NCI-H1436 (cell line): ENCODE measurements around the gene ESM1.

Experiments used
- DNase-seq: peaks from one replicate; lab custom pipeline; 2025; lab: John Stamatoyannopoulos, UW

ESM1 gene

DNA sequence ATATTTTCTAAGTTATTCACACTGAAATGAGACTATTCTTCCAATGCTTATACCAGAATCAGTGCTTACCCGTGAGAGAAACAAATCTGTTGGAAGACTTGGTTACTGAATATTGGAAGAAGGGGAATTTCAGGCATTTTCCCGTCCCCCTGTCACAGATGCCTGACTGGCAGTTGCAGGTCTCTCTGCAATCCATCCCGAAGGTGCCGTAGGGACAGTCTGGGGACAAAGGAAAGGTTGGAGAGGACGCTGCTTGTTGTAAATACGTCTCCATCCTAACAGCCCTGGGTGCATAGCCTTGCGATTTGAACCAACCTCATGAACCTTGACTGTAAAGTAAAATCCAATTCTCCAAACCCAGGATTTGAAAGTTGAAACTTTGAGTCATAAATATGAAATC, 3.5 kb downstream of the ESM1 start:
- no peak for DNase-seq

DNA sequence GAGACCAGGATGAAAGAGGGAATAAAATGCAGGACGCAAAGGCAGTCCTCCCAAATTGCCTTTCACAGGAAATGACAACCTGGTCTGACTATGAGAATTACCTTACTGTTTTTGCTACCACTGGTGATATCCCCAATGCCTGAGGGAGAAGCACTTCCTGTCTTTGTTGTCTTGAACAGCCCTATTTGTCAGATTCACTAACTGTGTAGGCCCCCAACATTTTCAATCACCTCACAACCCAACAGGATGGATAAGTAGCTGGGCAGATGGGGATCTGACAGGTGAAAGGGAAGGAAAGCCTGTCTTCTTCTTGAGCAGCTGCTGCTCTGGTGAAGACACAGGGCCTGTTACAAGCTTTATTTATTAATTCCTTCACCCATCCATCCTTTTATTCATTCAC, 9.7 kb downstream of the ESM1 start:
- no peak for DNase-seq

DNA sequence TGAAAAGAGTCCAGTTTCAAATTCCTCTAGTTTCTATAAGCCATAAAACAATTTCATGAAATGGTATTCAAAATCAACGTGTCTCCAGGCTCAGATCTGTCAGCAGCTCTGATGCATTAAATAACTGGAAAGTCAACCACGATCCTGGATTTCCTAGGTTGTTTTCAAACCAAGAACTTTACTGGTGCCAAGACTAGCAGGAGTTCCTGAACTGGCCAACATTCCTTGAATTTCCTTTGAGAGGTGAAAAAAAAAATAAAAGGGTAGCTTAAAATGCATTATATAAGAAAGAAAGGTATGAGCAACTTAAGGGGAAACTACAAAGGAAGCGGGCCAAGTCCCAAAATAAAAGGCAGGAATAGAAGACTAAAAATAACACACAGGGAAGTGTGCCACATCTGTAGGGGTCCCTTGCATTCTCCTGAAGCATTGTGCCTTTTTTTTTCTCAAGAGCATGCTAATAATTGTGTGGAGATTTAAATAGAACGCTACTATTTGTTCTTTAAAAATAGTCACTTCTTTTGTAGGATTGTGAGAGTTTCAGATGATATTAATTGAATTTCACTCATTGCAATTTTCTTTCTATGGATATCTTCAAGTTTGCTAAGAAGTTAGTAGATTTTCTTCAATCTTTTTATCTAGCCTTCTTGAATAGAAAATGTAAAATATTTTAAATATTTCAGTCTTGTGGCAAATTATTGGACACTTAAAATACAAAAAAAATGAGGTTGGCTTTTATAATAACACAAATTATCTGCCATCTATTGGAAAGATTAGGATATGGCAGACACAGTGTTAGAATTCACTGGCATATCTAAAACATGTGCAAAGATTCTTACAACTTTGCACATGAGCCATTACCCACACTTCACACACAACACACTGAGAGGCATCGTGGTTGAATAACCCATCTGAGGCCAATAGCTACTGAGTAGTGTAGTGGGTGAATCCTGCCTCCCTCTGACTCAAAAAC, 15.3 kb downstream of the ESM1 start:
- DNase-seq: no peak

DNA sequence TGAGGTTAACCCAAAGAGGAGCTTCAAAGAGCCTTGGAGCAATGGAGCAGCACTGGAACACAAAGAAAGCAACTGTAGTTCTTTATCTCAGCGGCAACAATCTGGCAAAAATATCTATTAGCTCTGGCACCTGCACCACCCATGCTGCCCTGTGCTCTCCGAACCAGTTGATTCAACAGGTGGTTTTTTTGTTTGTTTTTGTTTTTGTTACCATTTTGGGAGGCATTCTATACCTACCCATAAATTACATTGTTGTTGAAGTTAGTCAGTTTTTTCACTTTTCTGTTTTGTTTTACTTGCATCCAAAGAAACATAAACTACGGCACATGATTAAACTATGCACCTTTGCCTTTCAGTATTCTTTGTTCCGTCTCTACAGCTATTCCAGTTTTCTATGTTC, 16.2 kb downstream of the ESM1 start:
- DNase-seq: no peak

DNA sequence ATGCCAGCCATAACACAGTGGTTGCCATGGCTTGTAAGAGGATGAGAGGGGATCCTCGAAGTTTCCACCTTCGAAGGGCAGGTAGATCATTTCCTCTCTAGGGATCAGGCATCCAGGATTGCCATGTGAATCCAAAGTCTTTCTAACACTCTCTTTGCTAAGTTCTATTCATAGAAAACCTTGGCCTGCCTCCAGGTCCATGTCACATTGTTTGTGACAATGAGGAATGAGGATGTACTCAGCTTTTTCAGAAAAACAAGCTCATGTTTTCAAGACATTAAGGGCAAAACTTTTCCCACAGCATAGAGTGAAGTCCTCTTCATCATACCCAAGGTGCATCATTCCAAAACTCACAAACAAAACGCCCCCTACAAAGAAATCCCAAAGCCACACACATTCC, 19.6 kb downstream of the ESM1 start:
- DNase-seq: no peak

DNA sequence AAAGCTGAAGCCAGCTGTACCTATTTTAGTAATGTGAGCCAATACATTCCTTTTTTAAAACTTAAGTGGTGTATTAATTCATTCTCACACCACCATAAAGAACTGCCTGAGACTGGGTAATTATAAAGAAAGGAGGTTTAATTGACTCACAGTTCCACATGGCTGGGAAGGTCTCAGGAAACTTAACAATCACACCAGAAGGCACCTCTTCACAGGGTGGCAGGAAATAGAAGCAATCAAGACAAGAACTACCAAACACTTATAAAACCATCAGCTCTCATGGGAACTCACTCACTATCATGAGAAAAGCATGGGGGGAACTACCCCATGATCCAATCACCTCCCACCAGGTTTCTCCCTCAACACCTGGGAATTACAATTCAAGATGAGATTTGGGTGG, 21.0 kb downstream of the ESM1 start:
- no peak for DNase-seq

DNA sequence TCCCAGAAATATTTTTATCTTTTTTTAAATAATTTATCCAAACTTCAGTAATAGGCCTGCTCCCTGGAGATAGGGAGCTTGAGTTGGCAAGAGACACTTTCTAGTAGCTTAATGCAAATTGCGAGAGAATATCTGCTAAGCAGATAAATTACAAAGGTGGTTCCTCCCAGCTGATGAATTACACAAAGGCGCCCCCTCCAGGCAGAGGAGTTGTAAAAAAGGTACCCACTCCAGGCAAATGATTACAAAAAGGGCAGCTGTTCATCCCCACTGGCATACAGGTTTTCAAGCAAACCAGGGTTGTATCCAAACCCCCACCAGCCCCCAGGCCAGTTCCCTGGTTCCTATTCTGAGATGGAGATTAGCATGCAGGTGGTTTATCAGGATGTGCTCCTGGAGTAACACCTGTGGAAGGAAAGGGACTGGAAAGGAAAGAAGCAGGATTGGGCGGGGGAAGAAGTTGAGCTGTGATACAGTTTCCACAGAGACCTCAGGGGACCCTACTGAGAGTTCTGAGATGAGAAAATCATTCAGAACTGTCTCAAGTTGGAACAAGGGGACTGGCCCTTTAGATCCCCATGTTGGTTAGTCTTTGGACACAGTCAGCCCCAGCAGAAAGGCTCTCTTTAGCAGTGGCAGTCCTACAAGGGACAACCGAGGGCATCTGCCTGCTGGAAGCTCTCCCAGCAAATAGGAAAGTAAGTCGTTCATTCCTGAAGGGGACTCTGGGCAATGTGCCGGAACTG, 25.5 kb downstream of the ESM1 start:
- DNase-seq: no peak

DNA sequence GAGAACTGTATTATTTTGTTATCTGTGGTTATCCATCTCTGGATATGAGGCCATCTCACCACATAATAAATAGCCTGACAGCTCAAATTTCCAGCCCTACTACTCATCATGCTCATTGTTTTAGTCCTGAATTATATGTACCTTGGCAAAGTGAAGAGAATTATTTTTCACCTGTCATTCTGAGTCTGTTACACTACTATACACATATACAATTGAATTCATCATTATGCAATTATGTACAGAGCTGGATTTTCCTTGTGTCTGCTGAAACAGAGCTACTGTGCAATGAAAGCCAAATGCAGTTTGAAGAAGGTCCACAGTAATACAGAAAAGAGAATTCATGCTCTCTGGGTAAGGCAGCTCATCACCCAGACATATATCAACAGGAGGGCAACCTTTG, 28.5 kb downstream of the ESM1 start:
- DNase-seq: no peak

DNA sequence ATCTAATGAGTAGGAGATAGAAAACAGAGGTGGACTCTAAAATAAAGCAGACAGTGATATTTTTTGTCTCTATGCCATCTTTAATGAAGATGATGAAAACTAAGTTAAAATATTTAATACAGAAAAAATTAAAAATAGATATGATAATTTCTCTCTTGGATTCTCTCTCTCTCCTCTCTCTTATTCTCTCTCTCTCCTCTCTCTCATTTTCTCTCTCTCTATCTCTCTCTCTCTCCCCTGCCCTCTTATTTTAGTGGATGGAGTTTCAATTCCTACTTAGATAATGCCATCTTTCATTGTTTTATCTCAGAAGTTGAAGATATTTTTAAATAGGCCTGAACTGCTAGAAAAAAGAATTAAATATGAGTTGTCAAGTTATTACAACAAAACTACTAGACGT, 38.2 kb downstream of the ESM1 start:
- no peak for DNase-seq

DNA sequence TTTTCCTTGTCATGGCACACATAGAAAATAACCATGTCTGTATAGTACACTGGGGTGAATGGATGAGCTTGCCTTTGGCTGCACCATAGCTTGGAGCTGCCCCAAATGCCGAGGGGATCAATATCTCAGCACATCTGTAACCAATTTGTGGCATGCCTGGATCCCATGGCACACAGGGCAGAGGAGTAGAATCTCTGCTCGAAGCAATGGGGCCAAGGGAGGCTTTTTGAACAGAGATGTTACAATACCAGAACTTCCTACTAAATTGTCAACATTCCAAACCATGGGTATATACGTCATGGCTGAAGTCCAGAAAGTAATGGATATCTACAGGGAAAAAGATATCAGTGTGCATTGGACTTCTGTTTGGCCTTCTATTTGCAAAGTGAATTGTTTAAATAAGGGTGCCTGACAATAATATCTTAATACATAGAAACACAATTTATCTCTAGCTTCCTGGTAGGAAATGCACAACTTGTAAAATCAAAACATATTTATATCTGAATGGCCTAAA, 39.0 kb downstream of the ESM1 start:
- DNase-seq: no peak

DNA sequence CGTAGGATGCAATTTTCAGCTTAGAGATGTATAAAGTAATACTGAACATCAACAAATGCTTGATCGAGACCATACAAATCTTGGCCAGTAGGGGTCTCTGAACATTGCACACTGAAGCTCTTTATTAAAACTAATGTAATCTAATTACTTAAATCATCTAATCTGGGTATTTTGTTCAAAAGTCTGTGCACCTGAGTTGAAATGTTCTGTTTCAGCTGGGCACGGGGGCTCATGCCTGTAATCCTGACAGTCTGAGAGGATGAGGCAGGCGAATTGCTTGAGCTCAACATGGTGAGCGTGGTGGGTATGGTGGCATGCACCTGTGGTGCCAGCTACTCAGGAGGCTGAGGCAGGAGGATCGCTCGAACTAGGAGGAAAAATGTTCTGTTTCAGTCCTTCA, 41.0 kb downstream of the ESM1 start:
- DNase-seq: no peak

DNA sequence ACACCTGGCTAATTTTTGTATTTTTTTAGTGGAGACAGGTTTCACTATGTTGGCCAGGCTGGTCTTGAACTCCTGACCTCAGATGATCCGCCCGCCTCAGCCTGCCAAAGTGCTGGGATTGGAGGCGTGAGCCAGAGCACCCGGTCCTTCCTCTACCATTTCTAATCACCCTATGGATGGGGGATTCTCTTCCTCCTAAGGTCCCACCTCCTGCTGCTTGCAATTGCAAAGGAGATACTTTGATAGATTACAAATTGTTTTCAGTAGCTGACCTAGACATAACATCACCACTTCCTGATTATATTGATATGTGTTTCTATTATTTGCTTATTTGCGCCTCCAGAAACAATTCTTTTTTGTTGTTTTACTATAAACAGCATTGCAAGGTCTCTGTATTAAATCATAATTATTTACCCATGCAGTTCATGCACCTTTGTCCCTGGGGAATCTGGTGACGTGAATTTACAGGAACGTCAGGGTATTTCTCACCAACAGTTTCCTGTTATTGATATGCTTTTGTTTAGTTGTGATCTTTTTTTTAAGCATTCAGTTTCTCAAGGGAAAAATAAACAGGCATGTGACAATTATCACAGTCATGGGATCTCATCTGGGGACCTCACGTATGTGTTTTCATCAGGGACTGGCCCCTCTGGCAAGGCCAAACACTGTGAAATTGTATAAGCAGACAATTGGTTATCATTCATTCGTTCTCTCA, 43.2 kb downstream of the ESM1 start:
- DNase-seq: no peak

DNA sequence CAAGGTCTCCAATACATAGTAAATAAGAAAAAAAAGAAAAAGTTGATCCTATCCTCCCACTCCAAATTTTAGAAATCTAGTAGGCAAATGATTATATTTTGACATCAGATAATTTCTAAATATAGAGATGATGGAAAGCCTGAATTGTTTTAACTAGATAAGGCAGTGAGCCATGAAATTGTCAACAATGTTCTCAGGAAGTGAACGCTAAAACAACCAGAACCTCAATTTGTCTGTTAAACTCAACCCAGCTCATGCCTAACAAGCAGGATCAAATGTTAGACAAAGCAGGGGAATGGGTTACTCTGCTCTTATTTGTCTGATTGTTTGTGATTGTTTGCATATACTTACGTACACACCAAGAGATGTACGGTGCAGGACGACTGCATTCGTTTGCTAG, 49.2 kb downstream of the ESM1 start:
- DNase-seq: no peak

DNA sequence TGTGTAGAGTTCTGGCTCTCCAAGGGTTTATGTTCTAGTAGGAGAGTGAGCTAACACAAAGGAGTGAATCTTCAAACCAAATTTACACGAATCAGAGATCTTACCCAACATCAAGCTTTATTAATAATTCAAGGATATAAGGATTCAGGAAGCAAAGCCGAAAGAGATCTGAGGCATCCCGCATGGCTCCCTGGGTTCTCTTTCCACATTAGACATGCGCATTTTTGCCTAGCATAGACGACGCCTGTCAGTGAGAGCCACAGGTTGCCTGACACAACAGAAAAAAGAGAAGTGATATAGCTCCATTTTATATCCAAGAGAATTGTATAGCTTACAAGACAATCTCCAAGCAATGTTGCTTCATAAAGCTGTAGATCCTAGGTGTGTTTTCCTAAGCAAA, 52.6 kb downstream of the ESM1 start:
- no peak for DNase-seq

DNA sequence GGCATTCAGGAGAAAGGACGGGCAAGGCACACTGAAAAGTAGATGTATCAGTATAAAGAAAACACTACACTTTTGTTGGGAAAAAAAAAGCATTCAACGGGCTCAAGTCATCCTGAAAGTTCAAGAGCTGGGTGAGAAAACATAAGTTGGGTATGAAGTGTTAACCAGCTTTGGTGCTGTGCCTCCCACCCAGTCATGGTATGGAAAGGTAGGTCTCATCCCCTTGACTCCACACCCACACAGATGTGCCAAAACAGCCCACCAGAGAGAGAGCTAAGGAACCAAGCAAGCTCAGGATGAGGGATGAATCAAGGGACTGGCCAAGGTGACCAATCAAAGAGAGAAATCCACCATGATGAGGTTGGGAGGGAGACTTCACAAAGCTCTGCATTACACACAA, 54.7 kb downstream of the ESM1 start:
- DNase-seq: no peak
